SK-N-DZ (cell line): ENCODE data around the gene PARP9.
A peak's percentile ranks its signal among the peaks of the same experiment; 100 is the strongest.
"Not testable (repeated sequence)": the region's sequence is repeated elsewhere in the genome, so short reads cannot be mapped to it uniquely, and the experiment has no call there.

Source experiments
- DNase-seq: peaks from one replicate; pipeline ENCODE4 v3.0.0-alpha.2; 2015; ENCODE audit warnings: low spot score

Gene PARP9

DNA sequence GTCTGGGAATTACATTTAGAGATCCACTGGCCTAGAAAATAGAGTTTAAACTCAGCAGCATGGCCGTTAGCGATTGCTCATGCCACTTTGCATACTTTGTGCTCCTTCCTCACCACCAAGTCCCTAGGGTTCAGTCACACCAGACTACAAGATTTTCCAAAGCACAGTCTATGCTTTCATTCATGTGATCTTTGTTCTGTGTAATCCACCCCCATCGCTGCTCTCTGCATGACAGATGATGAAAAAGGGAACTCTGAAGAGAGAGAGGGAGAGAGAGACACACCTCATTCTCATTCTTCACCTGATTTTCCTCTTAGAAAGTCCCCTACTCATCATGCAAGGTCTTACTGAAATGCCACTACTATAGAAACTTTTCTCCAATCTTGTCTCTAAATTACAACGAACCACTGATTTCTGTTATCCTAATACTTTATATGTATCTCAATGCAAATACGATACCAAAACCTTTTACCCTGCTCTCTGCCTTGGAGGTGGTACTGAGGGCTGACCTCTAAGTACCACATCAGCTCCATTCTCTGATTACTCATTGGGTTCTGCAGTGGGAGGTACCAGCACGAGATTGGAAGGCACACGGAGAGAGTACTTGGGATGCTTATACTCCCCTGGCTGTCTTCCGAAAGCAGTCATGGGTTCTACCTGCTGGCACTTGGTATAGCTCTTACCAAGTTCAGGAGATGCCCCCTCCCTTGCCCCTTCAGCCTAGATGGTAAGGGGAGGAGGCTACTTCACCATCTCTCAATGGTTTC lies 12.3 kb upstream of the PARP9 start:
- DNase-seq: no peak

DNA sequence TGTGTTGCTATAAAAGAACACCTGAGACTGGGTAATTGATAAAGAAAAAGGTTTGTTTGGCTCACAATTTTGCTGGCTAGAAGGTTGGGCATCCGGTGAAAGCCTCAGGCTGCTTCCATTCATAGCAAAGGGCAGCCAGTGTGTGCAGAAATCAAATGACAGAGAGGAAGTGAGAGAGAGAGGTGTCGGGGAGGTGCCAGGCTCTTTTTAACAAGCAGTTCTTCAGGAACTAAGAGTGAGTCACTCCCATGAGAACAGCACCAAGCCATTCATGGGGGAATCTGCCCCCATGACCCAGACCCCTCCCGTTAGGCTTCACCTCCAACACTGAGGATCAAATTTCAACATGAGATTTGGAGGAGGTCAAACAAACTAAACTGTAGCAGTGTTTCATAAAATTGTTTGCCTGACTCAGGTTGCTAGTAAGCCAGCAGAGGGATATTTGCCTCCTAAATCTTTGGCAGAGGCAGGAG lies 8.9 kb upstream of the PARP9 start:
- DNase-seq: no peak

DNA sequence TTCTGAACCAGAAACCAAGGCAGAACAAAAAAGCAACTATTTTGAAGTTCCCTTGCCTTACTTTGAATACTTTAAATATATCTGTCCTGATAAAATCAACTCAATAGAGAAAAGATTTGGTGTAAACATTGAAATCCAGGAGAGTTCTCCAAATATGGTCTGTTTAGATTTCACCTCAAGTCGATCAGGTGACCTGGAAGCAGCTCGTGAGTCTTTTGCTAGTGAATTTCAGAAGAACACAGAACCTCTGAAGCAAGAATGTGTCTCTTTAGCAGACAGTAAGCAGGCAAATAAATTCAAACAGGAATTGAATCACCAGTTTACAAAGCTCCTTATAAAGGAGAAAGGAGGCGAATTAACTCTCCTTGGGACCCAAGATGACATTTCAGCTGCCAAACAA lies 4.7 kb upstream of the PARP9 start:
- no peak for DNase-seq

DNA sequence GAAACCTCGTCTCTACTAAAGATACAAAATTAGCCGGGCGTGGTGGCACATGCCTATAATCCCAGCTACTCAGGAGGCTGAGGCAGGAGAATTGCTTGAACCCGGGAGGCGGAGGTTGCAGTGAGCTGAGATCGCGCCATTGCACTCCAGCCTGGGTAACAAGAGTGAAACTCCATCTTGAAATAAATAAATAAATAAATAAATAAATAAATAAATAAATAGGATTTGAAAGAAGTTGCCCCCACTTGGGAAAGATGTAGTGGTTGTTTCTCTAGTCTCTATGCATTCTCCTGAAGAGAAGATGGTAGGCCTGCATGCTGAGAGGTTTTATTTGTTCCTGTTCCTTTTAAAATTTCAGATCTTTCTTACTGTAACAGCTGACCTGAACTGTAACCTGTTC lies 4.0 kb upstream of the PARP9 start:
- DNase-seq: not testable (repeated sequence)

DNA sequence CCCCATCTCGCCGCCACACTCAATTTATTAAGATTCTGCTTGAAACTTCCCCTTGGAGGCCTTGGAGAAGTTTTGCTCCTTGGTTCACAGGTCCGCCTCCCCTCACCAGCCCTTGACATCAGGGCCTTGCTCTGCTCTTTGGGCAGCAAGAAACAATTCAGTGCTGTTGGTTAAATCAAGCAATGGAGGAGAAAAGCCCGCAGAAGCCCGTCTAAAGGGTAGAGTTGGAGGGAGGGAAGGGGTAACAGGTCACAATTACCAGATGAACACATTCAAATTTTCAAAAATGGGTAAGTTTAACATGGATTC lies 429 bp downstream of the PARP9 start:
- DNase-seq: peak; percentile 15

DNA sequence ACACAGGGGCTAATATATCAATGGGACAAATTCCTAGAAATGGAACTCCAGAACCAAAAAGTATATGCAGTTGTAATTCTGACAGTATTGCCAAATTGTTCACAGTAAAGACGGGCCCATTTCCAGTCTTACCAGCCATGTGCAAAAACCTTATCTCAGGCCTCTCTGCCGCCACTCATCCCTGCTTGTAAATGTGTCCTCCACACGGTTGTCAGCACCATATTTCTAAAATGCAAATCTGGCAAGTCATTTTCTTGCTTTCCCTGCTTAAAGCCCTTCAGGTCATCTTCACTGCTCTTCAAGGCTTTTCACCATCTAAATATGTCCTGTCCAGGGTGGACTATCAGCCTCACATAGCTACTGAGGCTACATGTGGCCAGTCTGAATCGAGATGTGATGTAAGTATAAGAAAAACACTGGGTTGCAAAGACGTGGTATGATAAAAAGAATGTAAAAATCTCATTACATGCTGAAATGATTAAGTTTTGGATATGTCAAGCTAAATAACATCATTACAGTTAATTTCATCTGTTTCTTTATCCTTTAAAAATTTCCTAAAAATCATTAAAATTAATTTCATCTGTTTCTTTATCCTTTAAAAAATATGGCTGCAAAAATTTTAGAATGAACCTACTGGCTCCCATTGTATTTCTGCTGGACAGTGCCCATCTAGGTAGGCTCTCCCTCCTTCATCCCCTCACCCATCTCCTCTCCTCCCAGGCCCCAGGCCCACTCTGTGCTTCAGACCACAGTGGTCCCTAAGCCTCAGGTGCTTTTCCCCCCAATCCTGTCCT lies 980 bp downstream of the PARP9 start:
- DNase-seq: no peak

DNA sequence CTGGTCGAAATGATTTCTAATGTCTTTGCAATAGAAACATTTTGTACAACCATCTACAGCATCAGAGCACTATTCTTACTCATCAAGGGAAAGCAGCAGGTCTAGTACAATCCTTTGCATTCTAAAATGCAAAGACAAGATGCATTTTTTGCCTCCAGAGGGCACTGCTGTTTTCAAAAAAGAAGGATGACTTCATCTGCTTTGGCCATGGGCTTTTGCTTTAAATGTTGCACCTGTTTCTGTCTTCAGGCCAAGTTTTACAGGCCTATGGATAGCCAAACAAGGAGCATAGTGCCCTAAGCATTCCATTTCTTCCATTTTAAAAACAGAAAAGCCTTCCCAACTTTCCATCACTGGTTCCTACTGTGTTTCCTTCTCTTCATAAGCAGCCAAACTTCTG lies 3.4 kb downstream of the PARP9 start:
- peak; percentile 59 for DNase-seq

DNA sequence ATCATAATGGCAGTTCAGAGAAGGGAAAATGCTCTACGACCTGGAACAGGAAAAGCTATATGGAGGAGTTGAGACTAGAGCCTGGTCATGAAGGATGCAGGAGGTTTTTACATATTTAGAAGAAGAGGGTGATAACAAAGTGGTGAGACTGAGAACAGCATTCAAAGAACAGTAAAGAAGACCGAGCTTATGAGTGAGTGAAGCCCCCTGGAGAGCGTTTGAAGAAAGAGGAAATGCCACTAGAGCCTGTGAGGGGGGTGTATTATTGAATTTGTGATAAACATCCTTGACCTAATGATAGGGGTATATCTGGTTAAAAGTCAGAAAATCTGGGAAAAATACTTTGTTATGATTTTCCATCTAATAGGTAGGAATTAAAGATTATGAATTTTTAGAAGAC lies 4.2 kb downstream of the PARP9 start:
- DNase-seq: no peak

DNA sequence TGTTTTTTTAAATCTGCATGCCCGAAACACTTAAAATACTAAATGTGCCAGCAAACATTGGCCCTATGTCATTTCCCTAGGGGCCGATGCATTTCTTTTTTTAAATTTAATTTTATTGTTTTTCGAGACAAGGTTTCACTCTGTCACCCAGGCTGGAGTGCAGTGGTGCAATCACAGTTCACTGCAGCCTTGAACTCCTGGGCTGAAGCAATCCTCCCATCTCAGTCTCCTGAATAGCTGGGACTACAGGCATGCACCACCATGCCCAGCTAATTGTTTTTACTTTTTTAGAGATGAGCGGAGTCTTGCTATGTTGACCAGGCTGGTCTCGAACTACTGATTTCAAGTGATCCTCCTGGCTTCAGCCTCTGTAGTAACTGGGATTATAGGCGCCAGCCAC lies 5.5 kb downstream of the PARP9 start:
- no peak for DNase-seq

DNA sequence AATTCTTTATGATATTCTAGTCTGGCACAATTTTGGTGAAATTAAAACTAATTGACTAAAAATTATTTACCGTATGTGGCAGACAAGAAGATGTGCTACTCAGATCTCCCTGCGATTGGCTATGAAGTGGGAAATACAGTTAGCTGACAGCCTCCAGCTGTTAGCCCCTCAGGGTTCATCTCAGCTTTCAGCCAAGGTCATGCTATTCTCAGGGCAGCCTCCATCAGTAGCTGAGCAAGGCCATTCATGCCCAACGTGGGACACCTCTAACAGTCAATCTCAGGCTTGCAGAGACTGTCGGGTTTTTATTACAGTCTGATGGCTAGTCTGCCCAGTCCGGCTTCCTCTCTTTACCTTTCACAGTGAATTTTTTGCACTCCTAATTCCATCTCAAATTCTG lies 6.7 kb downstream of the PARP9 start:
- no peak for DNase-seq

DNA sequence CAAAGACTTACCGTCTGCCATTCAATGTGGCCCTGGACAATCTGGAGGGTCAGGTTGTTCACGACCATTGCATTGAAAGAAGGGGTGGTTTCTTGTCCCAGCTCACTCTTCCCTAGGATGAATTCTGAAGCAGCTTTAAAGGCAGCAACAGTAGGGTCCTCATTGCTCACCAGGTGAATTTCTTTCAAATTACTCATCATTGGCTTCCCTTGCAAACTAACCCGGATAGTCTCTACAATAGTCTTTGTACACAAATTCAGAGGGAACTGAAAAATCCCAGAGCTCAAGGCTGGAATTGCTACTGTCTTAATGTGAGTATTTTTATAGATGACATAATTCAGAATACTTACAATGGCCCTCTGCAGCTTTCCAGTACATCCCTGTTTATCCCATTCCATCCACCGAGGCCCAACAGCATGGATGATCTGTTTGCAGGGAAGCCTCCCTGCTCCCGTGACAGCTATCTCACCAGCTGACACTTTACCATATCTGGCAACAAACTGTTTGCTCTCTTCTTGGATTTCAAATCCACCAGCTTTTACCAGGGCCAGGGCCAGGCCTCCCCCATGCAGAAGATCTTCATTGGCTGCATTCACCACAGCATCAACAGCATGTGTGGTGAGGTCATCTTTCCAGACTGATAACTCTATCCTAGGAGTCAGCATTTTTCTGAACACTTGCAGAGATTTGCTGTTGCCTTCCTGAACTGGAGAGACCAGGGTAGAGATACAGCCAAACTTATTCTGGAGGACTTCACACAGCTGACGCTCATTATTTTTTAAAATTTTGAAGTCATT lies 8.6 kb downstream of the PARP9 start:
- DNase-seq: no peak

DNA sequence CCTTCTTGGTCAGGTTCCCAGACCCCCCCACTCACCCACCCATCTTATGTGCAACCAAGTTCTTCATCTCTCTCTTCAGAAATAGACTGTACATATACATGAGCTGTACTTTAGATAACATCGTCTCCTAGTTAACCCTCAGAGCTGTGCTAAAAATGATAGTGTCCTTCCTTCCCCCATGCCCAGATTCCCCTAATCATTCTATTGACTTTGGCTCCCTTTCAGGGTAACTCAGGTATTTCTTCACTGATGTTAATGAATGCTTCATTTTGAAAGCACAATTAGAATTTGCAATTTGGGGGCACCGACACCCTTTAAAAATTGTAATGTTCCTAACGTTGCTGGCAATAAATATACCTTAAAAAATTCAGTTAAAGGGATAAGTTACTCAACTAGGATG lies 10.9 kb downstream of the PARP9 start:
- DNase-seq: no peak

DNA sequence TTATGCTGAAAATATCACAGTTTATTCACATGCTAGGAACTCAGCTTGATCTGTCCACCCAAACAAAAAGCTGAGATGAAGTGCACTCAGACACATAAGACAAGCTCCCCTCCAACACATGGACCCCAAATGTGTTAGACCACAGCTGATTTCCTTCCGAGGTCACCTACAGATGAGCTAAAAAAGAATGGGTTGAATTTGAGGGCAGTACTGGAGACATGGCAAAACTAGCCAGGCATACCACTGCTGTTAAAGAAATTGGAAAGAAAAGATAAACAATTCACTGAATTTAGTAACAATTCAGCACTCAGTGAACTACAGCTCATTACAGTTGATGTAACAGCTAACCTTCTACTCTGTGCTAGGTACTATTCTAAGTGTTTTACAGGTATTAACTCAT lies 15.5 kb downstream of the PARP9 start:
- no peak for DNase-seq

DNA sequence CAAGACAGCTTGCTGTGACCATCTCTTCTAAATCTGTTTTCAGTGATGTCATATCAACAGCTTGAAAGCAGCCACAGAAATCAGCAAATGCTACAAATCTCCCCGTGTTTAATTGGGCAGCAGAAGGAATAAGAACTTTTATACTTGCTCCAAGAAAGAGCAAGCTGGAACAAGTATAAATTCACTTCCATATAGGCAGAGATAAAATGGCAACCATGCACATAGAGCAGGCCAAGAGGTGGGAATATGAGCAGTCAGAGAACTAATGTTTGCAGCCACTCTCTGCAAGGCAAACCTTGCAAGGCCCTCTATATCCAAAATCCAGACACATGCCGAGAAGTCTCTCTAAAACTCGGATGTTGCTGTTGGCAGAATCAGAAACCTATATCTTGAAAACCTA lies 16.0 kb downstream of the PARP9 start:
- no peak for DNase-seq

DNA sequence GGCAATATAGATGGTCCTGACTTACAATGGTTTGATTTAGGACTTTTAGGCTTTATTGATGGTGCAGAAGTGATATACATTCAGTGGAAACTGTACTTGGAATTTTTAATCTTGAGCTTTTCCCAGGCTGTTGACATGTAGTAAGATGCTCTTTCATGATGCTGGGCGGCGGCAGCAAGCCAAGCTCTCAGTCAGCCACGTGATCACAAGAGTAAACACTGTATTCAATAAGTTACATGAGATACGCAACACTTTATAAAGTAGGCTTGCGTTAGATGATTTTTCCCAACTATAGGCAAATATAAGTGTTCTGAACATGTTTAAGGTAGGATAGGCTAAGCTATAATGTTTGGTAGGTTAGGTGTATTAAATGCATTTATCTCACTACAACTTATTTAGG lies 17.9 kb downstream of the PARP9 start:
- no peak for DNase-seq

DNA sequence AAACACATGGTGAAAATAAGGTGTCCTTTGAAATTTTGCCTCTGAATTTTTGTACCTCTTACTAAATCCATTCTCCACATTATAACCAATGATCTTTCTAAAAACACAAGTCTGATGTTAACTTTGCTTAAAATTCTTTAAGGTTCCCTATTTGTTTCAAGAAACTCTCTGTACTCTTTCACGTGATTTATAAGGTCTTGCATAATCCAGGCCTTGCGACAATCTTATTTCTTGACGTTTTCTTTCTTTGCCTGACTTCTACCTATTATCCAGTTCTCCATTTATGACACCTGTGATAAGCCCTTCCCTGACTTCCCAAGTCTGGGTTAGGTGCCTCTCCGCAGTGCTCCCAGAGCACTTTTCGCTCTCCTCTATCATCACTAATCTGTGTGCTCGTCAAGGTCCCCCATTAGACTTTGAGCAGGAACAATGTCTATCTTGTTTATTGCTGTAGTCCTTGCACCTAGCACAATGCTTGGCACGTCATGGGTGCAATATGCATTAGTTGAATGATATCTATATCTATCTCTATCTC lies 25.1 kb downstream of the PARP9 start:
- no peak for DNase-seq

DNA sequence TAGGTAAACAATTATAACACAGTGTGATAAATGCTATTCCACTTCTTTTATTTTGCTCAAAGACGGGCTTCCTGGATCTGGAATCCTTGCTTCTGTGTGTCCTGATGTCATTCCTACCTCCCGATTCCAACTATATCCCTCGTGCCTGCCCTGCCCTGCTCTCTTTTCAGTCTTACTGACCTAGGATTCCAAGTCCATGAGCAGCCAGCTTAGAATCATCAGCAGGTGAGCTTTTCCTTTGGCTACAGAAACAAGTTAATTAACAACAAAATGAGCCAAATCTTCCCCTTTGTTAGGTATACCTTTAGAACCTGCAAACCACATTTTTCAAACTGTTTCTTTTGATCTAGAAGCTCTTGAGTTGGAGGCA lies 27.5 kb downstream of the PARP9 start:
- no peak for DNase-seq

DNA sequence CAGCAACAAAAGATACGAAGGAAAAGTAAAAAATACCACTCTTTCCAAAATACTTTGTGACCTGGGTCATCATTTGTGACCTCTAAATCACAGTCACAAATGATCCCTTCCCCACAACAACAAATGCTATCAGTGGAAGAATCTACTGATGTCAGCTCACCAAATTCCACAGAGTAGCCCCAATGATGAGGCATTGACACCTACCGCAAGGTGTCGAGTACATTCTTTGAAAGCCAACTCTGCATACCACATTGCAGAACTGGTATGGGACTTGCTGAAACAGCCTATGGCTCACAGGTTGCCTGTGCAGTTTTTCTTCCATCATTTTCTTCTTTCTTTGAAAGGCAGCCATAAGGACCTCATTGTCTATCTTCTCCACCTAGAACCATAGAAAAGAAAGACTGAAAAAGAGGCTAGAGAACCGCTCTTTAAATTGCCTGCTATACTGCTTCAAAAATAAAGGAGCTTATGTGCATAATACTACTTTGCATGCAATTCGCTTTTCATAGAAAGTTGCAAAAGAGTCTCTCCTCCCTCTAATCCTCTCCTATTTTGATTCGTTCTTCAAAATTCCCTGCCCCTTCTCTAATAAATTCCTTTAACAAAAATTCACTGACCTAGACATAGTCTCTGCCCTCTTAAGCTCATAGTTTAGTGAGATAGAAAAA lies 28.0 kb downstream of the PARP9 start:
- DNase-seq: no peak

DNA sequence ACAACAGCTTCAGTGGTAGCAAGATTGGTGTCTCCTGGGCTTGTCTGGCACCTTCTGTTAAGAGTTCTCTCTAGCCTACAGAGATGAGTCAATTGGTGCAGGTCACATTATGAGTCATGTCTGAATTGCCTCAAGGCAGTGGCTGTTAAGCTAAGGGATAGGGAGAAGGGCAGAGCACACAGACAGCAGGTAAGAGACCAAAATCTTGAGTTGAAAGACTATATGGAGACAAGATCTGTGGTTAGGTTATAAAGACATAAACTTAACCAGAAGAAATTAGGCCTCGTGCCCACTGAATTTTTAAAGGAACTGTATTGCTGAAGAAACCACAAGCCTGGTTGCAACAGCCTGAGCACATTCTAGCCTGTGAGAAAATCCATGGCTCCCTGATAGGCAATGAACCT lies 30.2 kb downstream of the PARP9 start:
- DNase-seq: no peak

DNA sequence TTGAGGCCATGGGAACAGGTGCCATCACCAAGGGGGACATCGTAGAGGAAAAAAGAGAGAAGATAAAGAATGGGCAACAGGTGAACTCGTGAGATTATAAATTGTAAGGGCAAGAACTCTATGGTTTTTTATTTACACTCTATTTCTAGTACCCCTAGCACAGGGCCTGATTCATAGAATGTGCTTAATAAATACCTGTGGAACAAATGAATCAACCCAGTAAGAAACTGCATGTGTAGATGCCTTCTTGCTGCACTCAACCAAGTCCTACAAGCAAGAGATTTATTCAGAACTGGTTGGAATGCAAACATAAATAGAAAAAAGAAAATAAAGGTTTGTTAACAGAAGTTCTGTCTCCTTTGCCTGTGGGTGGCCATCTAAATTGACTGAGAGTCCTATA lies 30.6 kb downstream of the PARP9 start:
- no peak for DNase-seq

DNA sequence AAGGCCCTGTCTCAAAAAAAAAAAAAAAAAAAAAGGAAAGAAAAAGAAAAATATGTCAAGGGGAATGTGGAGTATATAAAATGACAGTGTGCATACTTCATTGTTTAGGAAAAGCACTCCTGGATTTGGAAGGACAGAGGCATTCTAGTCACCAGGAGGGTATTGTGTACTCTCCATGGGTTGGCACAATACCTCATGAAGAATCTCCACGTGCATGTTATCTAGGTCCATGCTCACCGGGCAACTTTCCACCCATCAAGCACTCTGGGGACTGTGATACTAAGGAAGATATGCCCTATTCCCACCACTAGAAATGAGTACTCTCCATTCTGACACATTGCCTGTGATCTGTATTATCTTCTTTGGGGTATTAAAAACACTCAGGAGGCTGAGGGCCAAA lies 33.9 kb downstream of the PARP9 start:
- no peak for DNase-seq

DNA sequence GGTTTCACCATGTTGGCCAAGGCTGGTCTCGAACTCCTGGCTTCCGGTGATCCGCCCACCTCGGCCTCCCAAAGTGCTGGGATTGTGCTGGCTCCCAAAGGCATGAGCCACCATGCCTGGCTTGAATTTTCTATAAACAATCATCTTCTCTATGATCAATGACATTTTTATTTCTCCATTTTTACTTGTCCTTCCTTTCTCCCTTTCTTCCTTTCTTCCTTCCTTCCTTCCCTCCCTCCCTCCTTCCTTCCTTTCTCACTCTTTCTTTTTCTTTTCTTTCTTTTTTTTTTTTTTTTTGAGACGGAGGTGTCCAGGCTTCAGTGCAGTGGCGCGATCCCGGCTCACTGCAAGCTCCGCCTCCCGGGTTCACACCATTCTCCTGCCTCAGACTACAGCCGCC lies 40.8 kb downstream of the PARP9 start:
- DNase-seq: no peak
